MCF 10A (cell line): Measurements from ENCODE around the gene RFX3. TPM values are rescaled to one million over a fixed set of nuclear protein-coding genes. Genes with fewer than 3 reads are reported as not detected.

Experiments
- BruUV-seq: library from RNA; stranded (reverse); fragments of 400-500 nt; replicated peaks from 2 replicates; lab custom pipeline; 2021; lab: Mats Ljungman, UMichigan
- CTCF ChIA-PET: fragments of 300-600 bp; sonication (Branson Sonifier 250); formaldehyde crosslinking; extraction: SDS; loops from one replicate; lab custom pipeline; 2021; ENCODE audit warnings: antibody characterized with exemption, inconsistent platforms; lab: Yijun Ruan, JAX
- POLR2A ChIA-PET: fragments of 300-600, 350-650 bp; sonication (Branson Sonifier 250); formaldehyde crosslinking; extraction: SDS; loops from one replicate; lab custom pipeline; 2020; ENCODE audit warnings: antibody characterized with exemption, inconsistent platforms; lab: Yijun Ruan, JAX
- DNase-seq: peaks from one replicate; pipeline ENCODE4 v3.0.0-alpha.2; 2018; ENCODE audit not compliant: unreplicated experiment
- H3K27ac Mint-ChIP-seq: one replicate; pipeline ENCODE4 v1.8.0; 2022; ENCODE audit warnings: mild to moderate bottlenecking, low read depth, mixed read lengths; ENCODE audit not compliant: unreplicated experiment
- H3K27me3 Mint-ChIP-seq: one replicate; pipeline ENCODE4 v1.8.0; 2022; ENCODE audit warnings: mixed read lengths; ENCODE audit not compliant: insufficient read depth, unreplicated experiment
- H3K36me3 Mint-ChIP-seq: one replicate; pipeline ENCODE4 v1.8.0; 2022; ENCODE audit warnings: mild to moderate bottlenecking, moderate library complexity, mixed read lengths; ENCODE audit not compliant: insufficient read depth, unreplicated experiment
- H3K4me1 Mint-ChIP-seq: one replicate; pipeline ENCODE4 v1.8.0; 2022; ENCODE audit warnings: mixed read lengths; ENCODE audit not compliant: insufficient read depth, unreplicated experiment
- H3K4me3 Mint-ChIP-seq: one replicate; pipeline ENCODE4 v1.8.0; 2022; ENCODE audit warnings: mild to moderate bottlenecking, moderate library complexity, mixed read lengths; ENCODE audit not compliant: unreplicated experiment
- H3K9me3 Mint-ChIP-seq: one replicate; pipeline ENCODE4 v1.8.0; 2022; ENCODE audit warnings: mixed read lengths; ENCODE audit not compliant: unreplicated experiment
- intact Hi-C: fragments of 100-400 bp; cut with micrococcal nuclease; formaldehyde crosslinking; loops from 2 replicates; pipeline ENCODE4 v1.14.1; 2022
- total RNA-seq: library from RNA; stranded (reverse); gene quantifications from 2 replicates; pipeline ENCODE4 v1.2.3, GENCODE V29; 2022
- TF ChIP-seq, protein P1 (sequence below): fragments of 200-600 bp; IDR thresholded peaks from one replicate; pipeline ENCODE4 v1.8.0; 2022; ENCODE audit warnings: antibody characterized with exemption, mild to moderate bottlenecking; ENCODE audit not compliant: unreplicated experiment

RFX3 gene
- total RNA-seq, 1 experiment from 2014 or later, result 9.7 TPM

DNA sequence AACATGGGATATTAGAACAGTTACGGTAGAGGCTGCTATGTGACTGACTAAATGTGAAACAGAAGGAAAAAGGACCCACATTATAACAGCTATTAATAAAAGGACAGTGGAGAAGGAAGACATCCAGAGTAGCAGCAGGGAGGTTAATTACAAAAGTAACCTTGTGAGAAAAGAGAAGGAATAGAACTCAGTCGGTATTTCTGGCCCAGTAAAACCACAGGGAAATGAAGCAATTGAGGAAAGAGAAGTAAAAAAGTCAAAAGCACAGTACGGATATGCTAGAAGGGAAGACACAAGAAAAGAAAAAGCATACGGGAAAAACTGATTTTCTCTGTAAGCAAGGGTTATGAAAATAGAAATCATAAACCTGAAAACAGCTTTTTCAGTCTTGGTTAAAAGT, 164.7 kb downstream of the RFX3 start:
- CTCF ChIA-PET, result interaction anchor here (0.7 to 1.2 kb wide), 4 partner anchors 14 to 82 kb away, joined by 3 to 6 read pairs (median 4); no protein-coding TSS in a partner anchor
- H3K36me3 Mint-ChIP-seq, result no peaks in the 10 kb centered on the region

DNA sequence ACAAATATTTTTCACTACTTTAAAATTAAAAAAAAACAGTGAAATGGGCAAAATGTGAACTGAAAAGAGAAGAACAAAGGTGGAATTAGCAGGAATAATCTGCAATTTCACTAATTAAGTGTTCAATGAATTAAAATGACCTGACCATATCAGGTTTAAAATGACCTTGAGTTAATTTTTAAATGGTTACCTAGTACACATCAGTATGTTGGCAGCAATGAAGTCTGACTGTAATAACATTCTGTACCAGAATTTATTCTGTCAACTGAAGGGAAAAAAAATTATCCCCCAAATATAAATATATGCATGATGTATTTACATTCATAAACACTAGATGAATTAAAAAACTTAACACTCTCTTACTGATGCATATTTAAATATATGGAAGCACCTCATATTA, 165.6 kb downstream of the RFX3 start:
- H3K9me3 Mint-ChIP-seq, result no peaks in the 10 kb centered on the region
- ChIA-PET CTCF (interaction anchor here (0.6 to 1.1 kb wide), 2 partner anchors 81 to 158 kb away, joined by 3 read pairs; no protein-coding TSS in a partner anchor), POLR2A (no interaction called here)
- no peak for DNase-seq
- no peak overlapping the region for H3K27ac Mint-ChIP-seq
- intact Hi-C loops, result no loop called here
- TF ChIP-seq, protein P1, sequence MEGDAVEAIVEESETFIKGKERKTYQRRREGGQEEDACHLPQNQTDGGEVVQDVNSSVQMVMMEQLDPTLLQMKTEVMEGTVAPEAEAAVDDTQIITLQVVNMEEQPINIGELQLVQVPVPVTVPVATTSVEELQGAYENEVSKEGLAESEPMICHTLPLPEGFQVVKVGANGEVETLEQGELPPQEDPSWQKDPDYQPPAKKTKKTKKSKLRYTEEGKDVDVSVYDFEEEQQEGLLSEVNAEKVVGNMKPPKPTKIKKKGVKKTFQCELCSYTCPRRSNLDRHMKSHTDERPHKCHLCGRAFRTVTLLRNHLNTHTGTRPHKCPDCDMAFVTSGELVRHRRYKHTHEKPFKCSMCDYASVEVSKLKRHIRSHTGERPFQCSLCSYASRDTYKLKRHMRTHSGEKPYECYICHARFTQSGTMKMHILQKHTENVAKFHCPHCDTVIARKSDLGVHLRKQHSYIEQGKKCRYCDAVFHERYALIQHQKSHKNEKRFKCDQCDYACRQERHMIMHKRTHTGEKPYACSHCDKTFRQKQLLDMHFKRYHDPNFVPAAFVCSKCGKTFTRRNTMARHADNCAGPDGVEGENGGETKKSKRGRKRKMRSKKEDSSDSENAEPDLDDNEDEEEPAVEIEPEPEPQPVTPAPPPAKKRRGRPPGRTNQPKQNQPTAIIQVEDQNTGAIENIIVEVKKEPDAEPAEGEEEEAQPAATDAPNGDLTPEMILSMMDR, result no peak
- H3K4me1 Mint-ChIP-seq, result no peaks in the 10 kb centered on the region
- H3K36me3 Mint-ChIP-seq, result no peaks in the 10 kb centered on the region
- H3K4me3 Mint-ChIP-seq, result no peak overlapping the region
- BruUV-seq, result no TSS peak
- H3K27me3 Mint-ChIP-seq, result no peaks in the 10 kb centered on the region

More for the DNA sequence above, 164.7 kb downstream of the RFX3 start:
- Mint-ChIP-seq H3K27me3 (no peaks in the 10 kb centered on the region), H3K9me3 (no peaks in the 10 kb centered on the region), H3K4me1 (no peaks in the 10 kb centered on the region), H3K27ac (no peak overlapping the region), H3K4me3 (no peak overlapping the region)
- no TSS peak for BruUV-seq
- POLR2A ChIA-PET, result no interaction called here
- intact Hi-C loops, result no loop called here
- TF ChIP-seq, protein P1, result no peak
- DNase-seq, result no peak

DNA sequence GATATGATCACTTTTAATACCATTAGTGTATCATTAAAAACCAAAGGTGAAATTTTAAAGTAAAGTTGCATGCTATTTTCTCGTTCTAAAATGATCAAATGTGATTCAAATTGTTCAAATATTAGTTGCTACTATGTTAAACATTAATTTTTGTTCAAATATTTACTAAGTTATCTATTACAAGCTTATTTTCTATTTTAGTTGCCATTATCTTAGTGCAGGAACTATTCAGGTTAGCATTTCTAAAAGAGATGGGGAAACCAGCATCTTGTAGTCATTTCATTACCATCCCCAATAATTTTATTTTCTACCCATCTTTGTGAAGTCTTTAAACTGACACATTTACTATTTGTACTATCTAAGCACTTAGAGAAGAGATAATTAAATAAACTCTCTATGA, 166.0 kb downstream of the RFX3 start:
- no peak for DNase-seq
- TF ChIP-seq, protein P1, result no peak
- Mint-ChIP-seq H3K4me3 (no peak overlapping the region), H3K27ac (no peak overlapping the region), H3K36me3 (no peaks in the 10 kb centered on the region), H3K27me3 (no peaks in the 10 kb centered on the region), H3K9me3 (no peaks in the 10 kb centered on the region), H3K4me1 (no peaks in the 10 kb centered on the region)
- ChIA-PET CTCF (no interaction called here), POLR2A (no interaction called here)
- BruUV-seq, result no TSS peak
- intact Hi-C loops, result no loop called here

DNA sequence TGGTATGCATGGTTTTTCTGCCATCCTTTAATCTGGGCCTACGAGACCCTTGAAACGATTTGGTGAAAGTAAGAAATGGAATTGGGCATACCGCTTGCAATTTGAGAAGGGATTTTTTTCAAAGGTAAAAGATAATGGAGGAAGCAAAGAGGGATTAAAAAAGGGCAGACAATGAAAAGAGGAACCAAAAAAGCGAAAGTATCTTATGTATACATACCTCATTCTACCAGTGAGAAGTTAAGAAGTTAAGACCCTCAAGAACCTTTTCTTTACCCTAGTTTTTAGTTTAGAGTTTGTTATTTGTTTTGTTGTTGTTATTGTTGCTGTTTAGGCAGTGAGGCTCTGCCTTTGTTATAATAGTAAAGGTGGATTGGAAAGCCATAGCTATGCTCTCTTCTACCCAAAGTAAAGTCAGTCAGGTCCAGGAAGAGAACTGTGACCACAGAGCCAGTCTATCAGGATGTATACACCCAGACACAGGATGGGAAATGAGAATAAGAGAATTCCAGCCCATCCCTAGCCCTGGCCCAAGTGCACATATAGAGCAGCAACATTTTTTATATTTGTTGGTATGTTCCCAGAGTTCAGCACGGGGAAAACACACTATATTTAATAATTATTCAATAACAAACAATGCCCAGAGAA, 166.6 kb downstream of the RFX3 start:
- H3K27me3 Mint-ChIP-seq, result no peaks in the 10 kb centered on the region
- no peaks in the 10 kb centered on the region for H3K36me3 Mint-ChIP-seq
- H3K4me1 Mint-ChIP-seq, result no peaks in the 10 kb centered on the region
- intact Hi-C loops, result no loop called here
- TF ChIP-seq, protein P1, result no peak
- peaks cover 3% of the 10 kb centered on the region for H3K9me3 Mint-ChIP-seq
- DNase-seq, result no peak
- CTCF ChIA-PET, result no interaction called here
- no peak overlapping the region for H3K27ac Mint-ChIP-seq
- H3K4me3 Mint-ChIP-seq, result no peak overlapping the region
- no TSS peak for BruUV-seq
- POLR2A ChIA-PET, result no interaction called here
